HCT116 (cell line): ENCODE results near the gene UMPS.

Experiments
- EGR1 ChIP-seq: IDR thresholded peaks from 2 replicates; pipeline ENCODE4 v1.6.1; 2012; ENCODE audit warnings: low read depth
- EZH2 ChIP-seq: fragments of 200-600 bp; sonication (generic); IDR thresholded peaks from 2 replicates; pipeline ENCODE4 v1.6.1; 2017; ENCODE audit warnings: antibody characterized with exemption, mixed run types
- EZH2phosphoT487 ChIP-seq: fragments of 200-600 bp; IDR thresholded peaks from 2 replicates; pipeline ENCODE4 v1.6.1; 2018; ENCODE audit warnings: antibody characterized with exemption, borderline replicate concordance
- JUND ChIP-seq: IDR thresholded peaks from 2 replicates; pipeline ENCODE4 v1.6.1; 2012
- POLR2A ChIP-seq: IDR thresholded peaks from 2 replicates; pipeline ENCODE4 v1.7.0; 2011; ENCODE audit warnings: borderline replicate concordance; ENCODE audit not compliant: insufficient read depth, insufficient read length; ENCODE audit errors: extremely low read depth
- POLR2AphosphoS5 ChIP-seq: IDR thresholded peaks from 2 replicates; pipeline ENCODE4 v1.6.1; 2011; ENCODE audit warnings: mild to moderate bottlenecking, low read depth, low read length, moderate library complexity
- RAD21 ChIP-seq: IDR thresholded peaks from 2 replicates; pipeline ENCODE4 v1.6.1; 2012; ENCODE audit warnings: low read depth, mild to moderate bottlenecking
- ZNF274 ChIP-seq: fragments of 200-500 bp; sonication (Bioruptor generic); IDR thresholded peaks from 2 replicates; pipeline ENCODE4 v1.6.1; 2014; ENCODE audit warnings: mild to moderate bottlenecking, low read depth, low read length, inconsistent platforms
- TF ChIP-seq, protein P1 (sequence below), 3 experiments: fragments of 200-600 bp in 1 of 3; sonication (generic) in 1 of 3; IDR thresholded peaks in 2 of 3; conservative IDR thresholded peaks in 1 of 3; 2 replicates each; pipeline ENCODE4 v1.5.1; 2012 to 2017; ENCODE audit warnings: low read depth in 2 of 3, low read length in 2 of 3, antibody characterized with exemption in 1 of 3, borderline replicate concordance in 1 of 3, control low read depth in 1 of 3, mild to moderate bottlenecking in 1 of 3, mixed read lengths in 1 of 3, mixed run types in 1 of 3, moderate library complexity in 1 of 3; ENCODE audit not compliant: insufficient read depth in 1 of 3
- TF ChIP-seq, protein P2 (sequence below): IDR thresholded peaks from 2 replicates; pipeline ENCODE4 v1.6.1; 2012
- TF ChIP-seq, protein P3 (sequence below): IDR thresholded peaks from 2 replicates; pipeline ENCODE4 v1.6.1; 2012; ENCODE audit warnings: low read depth

DNA sequence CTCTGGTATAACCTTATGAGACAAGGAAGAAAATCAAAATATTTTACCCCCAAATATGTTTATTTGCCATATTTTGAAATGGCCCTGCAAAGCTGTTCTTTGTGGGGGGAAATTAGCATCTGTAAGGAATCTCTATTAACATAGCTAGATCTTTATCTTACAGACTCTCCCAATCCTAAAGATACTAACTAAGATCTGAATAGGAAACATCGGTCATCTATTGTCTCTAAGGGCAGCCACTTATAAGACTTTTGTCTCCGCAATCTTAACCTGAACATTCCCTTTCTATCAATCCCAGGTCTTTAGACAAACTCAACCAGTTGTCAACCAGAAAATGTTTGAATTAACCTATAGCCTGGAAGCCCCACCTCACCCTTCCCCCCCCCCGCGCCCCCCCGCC lies 21.2 kb downstream of the UMPS start:
- TF ChIP-seq, protein P1, sequence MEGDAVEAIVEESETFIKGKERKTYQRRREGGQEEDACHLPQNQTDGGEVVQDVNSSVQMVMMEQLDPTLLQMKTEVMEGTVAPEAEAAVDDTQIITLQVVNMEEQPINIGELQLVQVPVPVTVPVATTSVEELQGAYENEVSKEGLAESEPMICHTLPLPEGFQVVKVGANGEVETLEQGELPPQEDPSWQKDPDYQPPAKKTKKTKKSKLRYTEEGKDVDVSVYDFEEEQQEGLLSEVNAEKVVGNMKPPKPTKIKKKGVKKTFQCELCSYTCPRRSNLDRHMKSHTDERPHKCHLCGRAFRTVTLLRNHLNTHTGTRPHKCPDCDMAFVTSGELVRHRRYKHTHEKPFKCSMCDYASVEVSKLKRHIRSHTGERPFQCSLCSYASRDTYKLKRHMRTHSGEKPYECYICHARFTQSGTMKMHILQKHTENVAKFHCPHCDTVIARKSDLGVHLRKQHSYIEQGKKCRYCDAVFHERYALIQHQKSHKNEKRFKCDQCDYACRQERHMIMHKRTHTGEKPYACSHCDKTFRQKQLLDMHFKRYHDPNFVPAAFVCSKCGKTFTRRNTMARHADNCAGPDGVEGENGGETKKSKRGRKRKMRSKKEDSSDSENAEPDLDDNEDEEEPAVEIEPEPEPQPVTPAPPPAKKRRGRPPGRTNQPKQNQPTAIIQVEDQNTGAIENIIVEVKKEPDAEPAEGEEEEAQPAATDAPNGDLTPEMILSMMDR (IDR thresholded peaks at IDR 0.05 in 2 of 3, conservative IDR thresholded peaks at IDR 0.05 in 1 of 3; ENCODE audit: borderline replicate concordance in 1 of 3, insufficient read depth in 1 of 3, low read depth in 2 of 3, low read length in 2 of 3): no peak
- TF ChIP-seq EZH2phosphoT487 (no peak), RAD21 (no peak), ZNF274 (no peak), EZH2 (no peak), POLR2A (no peak), EGR1 (no peak), POLR2AphosphoS5 (no peak), JUND (no peak)
- TF ChIP-seq, protein P2, sequence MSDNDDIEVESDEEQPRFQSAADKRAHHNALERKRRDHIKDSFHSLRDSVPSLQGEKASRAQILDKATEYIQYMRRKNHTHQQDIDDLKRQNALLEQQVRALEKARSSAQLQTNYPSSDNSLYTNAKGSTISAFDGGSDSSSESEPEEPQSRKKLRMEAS: no peak
- TF ChIP-seq, protein P3, sequence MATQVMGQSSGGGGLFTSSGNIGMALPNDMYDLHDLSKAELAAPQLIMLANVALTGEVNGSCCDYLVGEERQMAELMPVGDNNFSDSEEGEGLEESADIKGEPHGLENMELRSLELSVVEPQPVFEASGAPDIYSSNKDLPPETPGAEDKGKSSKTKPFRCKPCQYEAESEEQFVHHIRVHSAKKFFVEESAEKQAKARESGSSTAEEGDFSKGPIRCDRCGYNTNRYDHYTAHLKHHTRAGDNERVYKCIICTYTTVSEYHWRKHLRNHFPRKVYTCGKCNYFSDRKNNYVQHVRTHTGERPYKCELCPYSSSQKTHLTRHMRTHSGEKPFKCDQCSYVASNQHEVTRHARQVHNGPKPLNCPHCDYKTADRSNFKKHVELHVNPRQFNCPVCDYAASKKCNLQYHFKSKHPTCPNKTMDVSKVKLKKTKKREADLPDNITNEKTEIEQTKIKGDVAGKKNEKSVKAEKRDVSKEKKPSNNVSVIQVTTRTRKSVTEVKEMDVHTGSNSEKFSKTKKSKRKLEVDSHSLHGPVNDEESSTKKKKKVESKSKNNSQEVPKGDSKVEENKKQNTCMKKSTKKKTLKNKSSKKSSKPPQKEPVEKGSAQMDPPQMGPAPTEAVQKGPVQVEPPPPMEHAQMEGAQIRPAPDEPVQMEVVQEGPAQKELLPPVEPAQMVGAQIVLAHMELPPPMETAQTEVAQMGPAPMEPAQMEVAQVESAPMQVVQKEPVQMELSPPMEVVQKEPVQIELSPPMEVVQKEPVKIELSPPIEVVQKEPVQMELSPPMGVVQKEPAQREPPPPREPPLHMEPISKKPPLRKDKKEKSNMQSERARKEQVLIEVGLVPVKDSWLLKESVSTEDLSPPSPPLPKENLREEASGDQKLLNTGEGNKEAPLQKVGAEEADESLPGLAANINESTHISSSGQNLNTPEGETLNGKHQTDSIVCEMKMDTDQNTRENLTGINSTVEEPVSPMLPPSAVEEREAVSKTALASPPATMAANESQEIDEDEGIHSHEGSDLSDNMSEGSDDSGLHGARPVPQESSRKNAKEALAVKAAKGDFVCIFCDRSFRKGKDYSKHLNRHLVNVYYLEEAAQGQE: no peak
